ENCODE measurements around the gene MYOM3.

- TF ChIP-seq RAD21 (IDR thresholded peaks at IDR 0.05; ENCODE audit: low read depth), result no peak
- no peak for TF ChIP-seq YY1 (IDR thresholded peaks at IDR 0.05; ENCODE audit: low read depth)
- TF ChIP-seq FOXM1 (IDR thresholded peaks at IDR 0.05; ENCODE audit: borderline replicate concordance, low read depth), result no peak
- TF ChIP-seq EP300 (IDR thresholded peaks at IDR 0.05; ENCODE audit: borderline replicate concordance), result no peak
- no peak for TF ChIP-seq TAF1 (IDR thresholded peaks at IDR 0.05; ENCODE audit: low read depth)
- TF ChIP-seq REST (IDR thresholded peaks at IDR 0.05; ENCODE audit: low read depth), result no peak
- TF ChIP-seq TEAD4 (IDR thresholded peaks at IDR 0.05), result no peak
- no peak for TF ChIP-seq ZBTB7A (IDR thresholded peaks at IDR 0.05; ENCODE audit: low read depth)
- TF ChIP-seq USF1 (IDR thresholded peaks at IDR 0.05), result no peak
- TF ChIP-seq CEBPB (IDR thresholded peaks at IDR 0.05), result no peak
Observed at GRCh38 chr1:24120965-24121364, 9.0 kb upstream of the MYOM3 start.

Measured in Ishikawa (cell line).